ENCODE data around the gene FSCN2. TPM values are rescaled to one million over a fixed set of nuclear protein-coding genes. Genes with fewer than 3 reads are reported as not detected.

FSCN2 gene
- 1 to 10 TPM; 1.6 to 3.8 (median 2.3) TPM for polyA plus RNA-seq (ENCODE audit: insufficient read length in 10 of 10)
- long read RNA-seq, donor 1: 0 reads
- long read RNA-seq, donor 2: 0 reads
- long read RNA-seq, donor 3: 0 reads
- long read RNA-seq, donor 4: 0 reads
- long read RNA-seq, donor 5: 0 reads
- long read RNA-seq, donor 6: 0 reads
- long read RNA-seq, donor 7: 0 reads
- long read RNA-seq, donor 8: 0 reads
- long read RNA-seq, donor 9: 0 reads

DNA sequence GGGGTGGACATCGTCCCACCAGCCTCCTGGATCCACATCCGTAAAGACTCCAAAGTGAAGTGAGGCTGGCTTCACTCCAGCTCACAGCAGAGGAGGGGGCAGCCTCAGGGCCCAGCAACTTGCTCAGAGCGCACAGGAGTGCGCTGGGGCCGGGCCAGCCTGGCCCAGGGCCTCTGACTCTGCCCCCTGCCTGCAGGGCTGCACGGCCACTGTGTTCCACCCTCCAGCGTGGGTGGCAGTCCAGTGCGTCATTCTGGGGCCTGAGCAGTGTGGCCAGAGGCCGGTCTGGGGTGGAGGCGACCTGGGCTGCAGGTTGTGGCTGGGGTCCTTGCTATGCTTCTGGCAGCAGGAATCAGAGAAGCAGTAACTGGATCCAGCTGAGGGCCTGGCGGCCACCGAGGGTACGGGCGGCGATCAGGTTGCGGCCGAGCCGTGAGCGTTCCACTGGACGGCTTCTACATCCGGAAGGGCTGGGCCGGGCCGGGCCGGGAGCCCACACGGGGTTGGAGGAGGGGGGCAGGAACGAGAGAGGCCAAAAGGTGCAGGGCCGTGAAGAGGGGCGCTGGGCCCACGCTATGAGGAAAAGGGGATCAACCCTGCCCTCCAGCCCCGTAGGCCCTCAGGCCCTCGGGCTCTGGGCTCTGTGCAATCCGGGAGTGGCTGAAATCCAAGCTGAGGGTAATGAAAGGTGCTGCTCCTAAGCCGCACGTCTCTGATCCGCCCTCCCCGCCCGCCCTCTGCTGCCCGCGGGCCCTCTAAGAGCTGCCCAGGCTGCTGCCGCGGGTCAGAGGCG, at the start of gene FSCN2:
Gene FSCN2 (plus strand): TSS at position 787 of the 793 bp plus-strand sequence. CDS start 155 bp downstream, outside the sequence.
- DNase-seq: no peak

- DNase-seq: no peak
These were observed 48.8 kb upstream of the FSCN2 start for GRCh38 chr17:81479175-81480071.

GRCh38 chr17:81480140-81481072, 47.8 kb upstream of the FSCN2 start:
- DNase-seq: peak in 1 of 3 donors; percentile 61

DNA sequence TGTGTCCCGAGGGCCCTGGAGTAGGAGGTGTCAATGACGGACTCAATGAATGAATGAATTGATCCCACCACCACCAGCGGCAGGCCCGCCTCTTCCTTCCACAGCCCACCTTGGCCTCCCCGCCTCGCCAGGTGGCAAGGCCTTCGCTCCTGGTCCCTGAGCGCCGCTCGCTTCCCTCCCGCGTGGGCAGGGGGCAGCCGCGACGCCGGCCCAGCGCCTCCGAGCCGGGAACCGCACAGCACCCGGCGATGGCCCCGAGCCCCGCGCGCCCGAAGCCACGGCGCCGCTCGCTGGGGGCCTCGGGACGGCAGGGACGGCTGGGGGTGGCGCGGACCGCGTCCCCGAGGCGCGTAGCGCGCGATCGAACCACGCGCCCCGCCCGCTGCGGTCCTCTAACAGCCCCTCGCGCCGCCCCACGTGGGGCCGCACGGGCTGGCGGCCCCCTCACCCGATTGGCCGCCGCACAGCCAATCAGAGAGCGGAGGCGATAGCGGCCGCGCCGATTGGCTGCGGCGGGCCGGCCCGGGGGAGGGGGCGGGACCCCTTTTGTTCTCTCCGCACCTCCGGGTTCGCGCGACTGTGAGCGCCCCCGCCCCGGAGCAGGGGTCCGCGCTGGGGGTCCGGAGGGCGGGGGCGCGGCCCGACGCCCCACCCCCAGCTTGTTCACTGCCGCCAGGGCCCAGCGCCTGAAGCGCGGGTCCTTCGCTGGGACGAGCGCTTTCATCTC, 46.9 kb upstream of the FSCN2 start:
- DNase-seq: peak; percentile 79 to 93 (median 86)

GRCh38 chr17:81481815-81482505, 46.2 kb upstream of the FSCN2 start:
- DNase-seq: no peak

DNA sequence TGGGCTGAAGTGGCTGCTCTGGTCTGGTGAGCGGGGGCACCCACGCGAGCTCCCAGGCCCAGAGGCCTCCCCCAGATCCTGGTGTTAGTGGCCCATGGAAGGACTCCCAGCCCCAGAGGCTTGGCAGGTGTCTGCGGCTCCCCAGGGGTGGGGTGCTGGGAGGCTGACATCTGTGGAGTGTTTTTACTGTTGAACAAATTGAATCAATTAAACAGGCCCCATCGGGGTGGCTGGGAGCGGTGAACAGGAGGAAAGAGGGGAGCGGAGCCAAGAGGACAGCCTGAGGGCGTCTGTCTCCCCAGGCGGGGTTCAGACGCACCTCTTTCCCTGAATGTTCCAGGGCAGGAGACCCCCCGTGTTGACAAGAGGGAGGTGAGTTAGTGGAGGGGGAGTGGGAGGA, 45.5 kb upstream of the FSCN2 start:
- peak in 1 of 3 donors; percentile 78 for DNase-seq

DNA sequence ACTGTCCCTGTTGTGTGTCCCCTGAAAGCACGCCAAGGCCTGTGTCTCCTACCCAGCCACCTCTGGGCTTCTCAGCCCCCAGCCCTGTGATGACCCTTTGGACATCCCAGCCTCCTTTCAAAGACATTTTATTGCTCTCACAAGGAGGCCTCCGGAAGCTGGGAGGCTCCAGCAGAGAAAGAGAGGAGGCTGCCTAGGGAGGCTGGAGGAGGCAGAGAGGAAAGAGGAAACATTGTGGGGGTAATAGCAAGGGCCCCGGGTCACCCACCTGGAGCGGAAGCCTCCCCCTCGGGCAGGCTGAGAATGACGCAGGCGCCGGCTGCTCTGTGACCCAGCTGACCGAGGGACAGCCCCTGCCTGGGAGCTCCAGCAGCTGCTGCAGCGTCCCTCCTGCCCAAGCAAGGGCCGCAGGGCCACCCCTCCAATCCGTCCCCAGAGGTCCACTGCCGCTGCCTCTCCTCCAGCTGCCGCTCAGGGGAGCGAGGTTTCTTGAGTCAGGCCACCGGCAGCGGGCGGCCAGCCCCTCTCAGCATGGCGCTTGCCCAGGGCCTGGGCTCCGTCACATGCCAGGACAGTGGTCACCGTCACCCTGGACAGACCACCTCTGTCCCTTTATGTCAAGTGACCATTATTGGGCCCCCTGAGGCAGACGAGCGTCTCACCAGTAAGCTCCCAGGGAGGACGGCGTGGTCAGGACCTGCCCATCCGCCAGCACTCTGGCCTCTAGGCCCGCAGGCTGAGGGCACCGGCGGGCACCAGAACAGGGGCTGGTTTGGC, 44.9 kb upstream of the FSCN2 start:
- peak; percentile 42 to 85 (median 64) for DNase-seq

- DNase-seq: no peak
These were observed 44.3 kb upstream of the FSCN2 start for GRCh38 chr17:81483862-81484194.

- peak; percentile 76 to 95 (median 87) for DNase-seq
These were observed 43.8 kb upstream of the FSCN2 start for GRCh38 chr17:81484195-81484979.

DNA sequence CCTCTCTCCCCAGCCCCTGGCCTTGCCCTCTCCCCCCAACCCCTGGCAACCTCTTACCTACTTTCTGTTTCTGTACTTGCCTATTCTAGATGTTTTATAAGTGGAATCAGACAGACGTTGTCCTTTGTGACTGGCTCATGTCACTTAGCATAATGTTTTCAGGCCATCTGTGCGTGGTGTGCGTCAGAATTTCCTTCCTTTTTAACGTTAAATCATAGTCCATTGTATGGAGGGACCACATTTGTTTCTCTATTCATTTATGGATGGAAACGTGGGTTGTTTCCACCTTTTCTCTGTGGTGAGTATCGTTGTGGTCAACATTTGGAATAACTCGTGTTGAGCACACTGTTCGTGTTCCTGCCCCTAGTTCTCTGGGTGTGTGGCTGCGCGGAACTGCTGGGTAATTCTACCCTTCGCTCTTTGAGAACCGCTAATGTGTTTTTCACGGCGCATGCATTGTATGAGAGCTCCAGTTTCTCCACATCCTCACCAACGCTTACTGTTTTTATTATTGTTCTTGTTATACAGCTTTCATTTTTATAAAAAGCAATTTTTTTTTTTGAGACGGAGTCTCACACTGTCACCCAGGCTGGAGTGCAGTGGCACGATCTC, 41.9 kb upstream of the FSCN2 start:
- DNase-seq: peak in 1 of 3 donors; percentile 39

GRCh38 chr17:81487089-81487486, 41.1 kb upstream of the FSCN2 start:
- DNase-seq: no peak

- DNase-seq: peak; percentile 79 to 94 (median 90)
These were observed 40.5 kb upstream of the FSCN2 start for GRCh38 chr17:81487487-81488275.

- peak in 1 of 3 donors; percentile 48 for DNase-seq
These were observed 39.8 kb upstream of the FSCN2 start for GRCh38 chr17:81488276-81488860.

- DNase-seq: peak in 1 of 3 donors; percentile 41
These were observed 38.9 kb upstream of the FSCN2 start for GRCh38 chr17:81489012-81489997.
